Keratinocyte (primary cell): ENCODE data around the gene ERO1B. TPM values are rescaled to one million over a fixed set of nuclear protein-coding genes. Genes with fewer than 3 reads are reported as not detected.

ENCODE experiments used
- DNase-seq: peaks from one replicate; pipeline ENCODE4 v3.0.0-alpha.2; 2011; ENCODE audit warnings: low read depth, missing footprints, low spot score
- FAIRE-seq: peaks from 2 replicates; lab custom pipeline; 2011; peaks lifted over from hg19 to GRCh38; lab: Jason Lieb, UNC
- H2AFZ ChIP-seq: 2 replicates; pipeline ENCODE4 v1.6.0; 2012; ENCODE audit warnings: low read length, control low read depth, inconsistent platforms; ENCODE audit not compliant: control insufficient read depth
- H3K27ac ChIP-seq: 2 replicates; pipeline ENCODE4 v1.5.1; 2011; ENCODE audit warnings: low read length; ENCODE audit not compliant: control insufficient read depth, insufficient read depth
- H3K27me3 ChIP-seq: 3 replicates; pipeline ENCODE4 v1.6.0; 2011; ENCODE audit warnings: low read length; ENCODE audit not compliant: control insufficient read depth, insufficient read depth; ENCODE audit errors: extremely low read depth
- H3K36me3 ChIP-seq, 2 experiments: 2 replicates in 1 of 2; 3 replicates in 1 of 2; pipeline ENCODE4 v1.5.1; 2011; ENCODE audit warnings: low read length in 2 of 2, mild to moderate bottlenecking in 1 of 2; ENCODE audit not compliant: control insufficient read depth in 2 of 2, insufficient read depth in 2 of 2; ENCODE audit errors: extremely low read depth in 1 of 2
- H3K4me1 ChIP-seq: 3 replicates; pipeline ENCODE4 v1.5.1; 2011; ENCODE audit warnings: low read length; ENCODE audit not compliant: control insufficient read depth, insufficient read depth; ENCODE audit errors: extremely low read depth
- H3K4me2 ChIP-seq: 3 replicates; pipeline ENCODE4 v1.6.0; 2011; ENCODE audit warnings: low read depth, low read length; ENCODE audit not compliant: control insufficient read depth, insufficient read depth; ENCODE audit errors: extremely low read depth
- H3K4me3 ChIP-seq, 3 experiments: fragments of 200-600 bp in 1 of 3; sonication (generic) in 1 of 3; 2 replicates in 2 of 3; 3 replicates in 1 of 3; pipeline ENCODE4 v1.5.1; 2011 to 2016; ENCODE audit warnings: low read length in 3 of 3, mild to moderate bottlenecking in 3 of 3, control low read depth in 2 of 3, inconsistent platforms in 1 of 3, low read depth in 1 of 3, mixed read lengths in 1 of 3, mixed run types in 1 of 3, moderate library complexity in 1 of 3; ENCODE audit not compliant: control insufficient read depth in 2 of 3, insufficient read depth in 2 of 3; ENCODE audit errors: extremely low read depth in 1 of 3
- H3K79me2 ChIP-seq: 2 replicates; pipeline ENCODE4 v1.6.0; 2012; ENCODE audit warnings: low read length; ENCODE audit not compliant: control insufficient read depth, insufficient read depth
- H3K9ac ChIP-seq: 3 replicates; pipeline ENCODE4 v1.6.0; 2011; ENCODE audit warnings: low read length; ENCODE audit not compliant: control insufficient read depth, insufficient read depth; ENCODE audit errors: extremely low read depth
- H3K9me1 ChIP-seq: 3 replicates; pipeline ENCODE4 v1.6.0; 2011; ENCODE audit warnings: low read length; ENCODE audit not compliant: control insufficient read depth, insufficient read depth; ENCODE audit errors: extremely low read depth
- H3K9me3 ChIP-seq: 2 replicates; pipeline ENCODE4 v1.5.1; 2012; ENCODE audit warnings: low read depth, low read length; ENCODE audit not compliant: control insufficient read depth
- H4K20me1 ChIP-seq: 3 replicates; pipeline ENCODE4 v1.6.0; 2011; ENCODE audit warnings: low read length; ENCODE audit not compliant: control insufficient read depth, insufficient read depth; ENCODE audit errors: extremely low read depth
- CTCF ChIP-seq, 3 experiments: IDR thresholded peaks in 1 of 3; conservative IDR thresholded peaks in 1 of 3; optimal IDR thresholded peaks in 1 of 3; 2 replicates in 2 of 3; 3 replicates in 1 of 3; pipeline versions ENCODE3 to v1.5.1; 2011; ENCODE audit warnings: low read length in 3 of 3, mild to moderate bottlenecking in 3 of 3, moderate library complexity in 2 of 3, control low read depth in 1 of 3, inconsistent platforms in 1 of 3; ENCODE audit not compliant: insufficient read depth in 2 of 3; ENCODE audit errors: extremely low read depth in 1 of 3
- EZH2 ChIP-seq: IDR thresholded peaks from one replicate; pipeline ENCODE4 v1.6.1; 2012; ENCODE audit warnings: inconsistent platforms, mild to moderate bottlenecking, low read length, moderate library complexity
- dilution Hi-C: fragments of 300-500 bp; cut with MboI; formaldehyde crosslinking; loops from one replicate; pipeline ENCODE4 v1.7.0; 2020; ENCODE audit warnings: low sequenced_read_pairs; ENCODE audit not compliant: extremely low pct_ligation_motif_present
- polyA plus RNA-seq, 5 experiments: library from polyadenylated mRNA; depleted of rRNA in 3 of 5; stranded (reverse) in 3 of 5; stranded (forward) in 1 of 5; unstranded in 1 of 5; fragments of >200 nt; gene quantifications; 1 replicate in 1 of 5; 2 replicates in 3 of 5; 3 replicates in 1 of 5; pipeline versions ENCODE4 v1.2.1 to v1.2.3, GENCODE V29; 2011 to 2012; ENCODE audit warnings: missing spikeins in 2 of 5, low read depth in 1 of 5, low replicate concordance in 1 of 5

ERO1B gene
- polyA plus RNA-seq, 1 donor (not counting 4 experiments of a cell fraction or from before 2014, with no cell fraction given): 3.1 TPM

DNA sequence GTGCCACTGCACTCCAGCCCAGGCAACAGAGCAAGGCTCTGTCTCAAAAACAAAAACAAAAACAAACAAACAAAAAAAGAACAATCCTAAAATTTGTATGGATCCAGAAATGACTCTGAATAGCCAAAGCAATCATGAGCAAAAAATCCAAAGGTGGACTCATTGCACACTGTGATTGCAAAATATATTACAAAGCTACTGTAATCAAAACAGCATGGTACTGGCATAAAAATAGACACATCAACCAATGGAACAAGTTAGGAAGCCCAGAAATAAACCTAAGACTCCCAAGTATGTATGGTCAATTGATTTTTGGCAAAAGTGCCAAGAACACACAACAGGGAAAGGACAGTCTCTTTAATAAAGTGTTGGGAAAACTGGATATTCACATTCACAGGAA is 19.9 kb downstream of the ERO1B start:
- Histone ChIP-seq H3K9me1 (no peaks in the 10 kb centered on the region), H3K36me3 (no peaks in the 10 kb centered on the region), H3K79me2 (no peaks in the 10 kb centered on the region), H3K9ac (no peak overlapping the region), H4K20me1 (no peaks in the 10 kb centered on the region), H3K4me3 (no peak overlapping the region), H3K27me3 (no peaks in the 10 kb centered on the region), H3K4me2 (no peak overlapping the region), H2AFZ (no peak overlapping the region), H3K27ac (no peak overlapping the region), H3K9me3 (no peaks in the 10 kb centered on the region), H3K4me1 (no peaks in the 10 kb centered on the region)
- TF ChIP-seq CTCF (optimal IDR thresholded peaks at IDR 0.05 in 1 of 3, IDR thresholded peaks at IDR 0.05 in 1 of 3, conservative IDR thresholded peaks at IDR 0.05 in 1 of 3; ENCODE audit: extremely low read depth in 1 of 3, insufficient read depth in 2 of 3, low read length in 3 of 3) (no peak), EZH2 (no peak)
- dilution Hi-C loops: no loop called here
- FAIRE-seq: no peak
- no peak for DNase-seq

DNA sequence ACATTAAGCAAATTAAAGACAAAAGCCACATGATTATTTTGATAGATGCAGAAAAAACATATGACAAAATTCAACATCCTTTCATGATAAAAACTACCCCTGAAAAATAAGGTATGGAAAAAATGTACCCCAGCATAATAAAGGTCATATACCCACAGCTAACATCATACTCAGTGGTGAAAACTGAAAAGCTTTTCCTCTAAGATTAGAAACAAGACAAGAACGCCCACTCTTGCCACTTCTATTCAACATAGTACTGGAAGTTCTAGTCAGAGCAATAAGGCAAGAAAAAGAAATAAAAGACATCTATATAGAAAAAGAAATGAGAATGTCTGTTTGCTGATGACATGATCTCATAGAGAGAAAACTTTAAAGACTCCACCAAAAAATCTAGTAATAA is 20.7 kb downstream of the ERO1B start:
- no peak for DNase-seq
- Histone ChIP-seq H4K20me1 (no peaks in the 10 kb centered on the region), H3K79me2 (no peaks in the 10 kb centered on the region), H3K36me3 (no peaks in the 10 kb centered on the region), H3K9me3 (no peaks in the 10 kb centered on the region), H3K4me2 (no peak overlapping the region), H3K4me1 (no peaks in the 10 kb centered on the region), H2AFZ (no peak overlapping the region), H3K9ac (no peak overlapping the region), H3K27ac (no peak overlapping the region), H3K27me3 (no peaks in the 10 kb centered on the region), H3K9me1 (no peaks in the 10 kb centered on the region), H3K4me3 (no peak overlapping the region)
- dilution Hi-C loops: no loop called here
- FAIRE-seq: no peak
- TF ChIP-seq CTCF (optimal IDR thresholded peaks at IDR 0.05 in 1 of 3, IDR thresholded peaks at IDR 0.05 in 1 of 3, conservative IDR thresholded peaks at IDR 0.05 in 1 of 3; ENCODE audit: extremely low read depth in 1 of 3, insufficient read depth in 2 of 3, low read length in 3 of 3): no peak
- no peak for TF ChIP-seq EZH2
